MM.1S (cell line): ENCODE data around the gene FYTTD1.
A peak's percentile ranks its signal among the peaks of the same experiment; 100 is the strongest.

Source experiments
- DNase-seq: peaks from one replicate; pipeline ENCODE4 v3.0.0-alpha.2; 2015
- H2AFZ ChIP-seq: fragments of 300-600 bp; sonication (generic); 2 replicates; pipeline ENCODE4 v1.6.0; 2016; ENCODE audit warnings: antibody characterized with exemption, low read length
- H3F3A ChIP-seq: fragments of 300-600 bp; sonication (generic); 2 replicates; pipeline ENCODE4 v1.6.1; 2016; ENCODE audit warnings: mild to moderate bottlenecking, antibody characterized with exemption, low read length, moderate library complexity, mixed read lengths; ENCODE audit not compliant: insufficient read depth
- H3K27ac ChIP-seq: fragments of 300-600 bp; sonication (generic); 2 replicates; pipeline ENCODE4 v1.5.1; 2016; ENCODE audit warnings: mild to moderate bottlenecking, low read length
- H3K27me3 ChIP-seq: fragments of 300-600 bp; sonication (generic); replicated peaks from 2 replicates; pipeline ENCODE4 v1.6.0; 2016; ENCODE audit warnings: low read length; ENCODE audit not compliant: insufficient read depth
- H3K36me3 ChIP-seq: fragments of 300-600 bp; sonication (generic); replicated peaks from 2 replicates; pipeline ENCODE4 v1.6.1; 2016; ENCODE audit warnings: mild to moderate bottlenecking, low read length, mixed read lengths; ENCODE audit not compliant: insufficient read depth
- H3K4me1 ChIP-seq: fragments of 300-600 bp; sonication (generic); 2 replicates; pipeline ENCODE4 v1.6.1; 2016; ENCODE audit warnings: low read length, mixed read lengths
- H3K4me2 ChIP-seq: fragments of 300-600 bp; sonication (generic); 2 replicates; pipeline ENCODE4 v1.6.0; 2016; ENCODE audit warnings: low read depth, low read length
- H3K4me3 ChIP-seq: fragments of 300-600 bp; sonication (generic); 2 replicates; pipeline ENCODE4 v1.5.1; 2016; ENCODE audit warnings: low read length, mixed read lengths
- H3K79me2 ChIP-seq: fragments of 300-600 bp; sonication (generic); 2 replicates; pipeline ENCODE4 v1.6.1; 2016; ENCODE audit warnings: mixed run types, low read length, mixed read lengths
- H3K9ac ChIP-seq: fragments of 300-600 bp; sonication (generic); 2 replicates; pipeline ENCODE4 v1.6.1; 2016; ENCODE audit warnings: low read length, mixed read lengths
- H3K9me2 ChIP-seq: fragments of 300-600 bp; sonication (generic); replicated peaks from 2 replicates; pipeline ENCODE4 v1.6.1; 2016; ENCODE audit warnings: mild to moderate bottlenecking, low read length, mixed read lengths; ENCODE audit not compliant: insufficient read depth
- H3K9me3 ChIP-seq: fragments of 300-600 bp; sonication (generic); replicated peaks from 2 replicates; pipeline ENCODE4 v1.6.1; 2016; ENCODE audit warnings: mild to moderate bottlenecking, low read length, mixed read lengths; ENCODE audit not compliant: insufficient read depth
- H4K20me1 ChIP-seq: fragments of 300-600 bp; sonication (generic); 2 replicates; pipeline ENCODE4 v1.6.1; 2016; ENCODE audit warnings: mild to moderate bottlenecking, low read length, moderate library complexity, mixed read lengths; ENCODE audit not compliant: insufficient read depth
- CTCF ChIP-seq: fragments of 300-600 bp; sonication (generic); IDR thresholded peaks from 2 replicates; pipeline ENCODE4 v1.5.1; 2016; ENCODE audit warnings: antibody characterized with exemption, low read length, mixed read lengths
- EZH2 ChIP-seq: fragments of 300-600 bp; sonication (generic); optimal IDR thresholded peaks from 2 replicates; pipeline ENCODE3; 2017; ENCODE audit warnings: low read depth, mild to moderate bottlenecking, antibody characterized with exemption, low read length, mixed read lengths
- EZH2phosphoT487 ChIP-seq: fragments of 300-600 bp; sonication (generic); IDR thresholded peaks from 2 replicates; pipeline ENCODE4 v1.6.1; 2018; ENCODE audit warnings: antibody characterized with exemption, low read length

FYTTD1 gene

GRCh38 chr3:197734667-197735318, 14.9 kb upstream of the FYTTD1 start:
- no peaks in the 10 kb centered on the region for H3K9me3 ChIP-seq
- H3F3A ChIP-seq: peaks cover 37% of the 10 kb centered on the region
- peak overlapping the region; percentile 85 for H3K4me2 ChIP-seq
- peaks cover 50% of the 10 kb centered on the region for H3K79me2 ChIP-seq
- peak overlapping the region; percentile 48 for H3K4me3 ChIP-seq
- peaks cover 3% of the 10 kb centered on the region; the same call in 1 of the 2 replicates for H4K20me1 ChIP-seq
- peak overlapping the region; percentile 95 for H3K27ac ChIP-seq
- H3K9me2 ChIP-seq: no peaks in the 10 kb centered on the region
- H3K36me3 ChIP-seq: peaks cover 3% of the 10 kb centered on the region; the same call in 1 of the 2 replicates
- no peaks in the 10 kb centered on the region for H3K27me3 ChIP-seq
- H3K4me1 ChIP-seq: peaks cover 47% of the 10 kb centered on the region
- peak overlapping the region; percentile 100 for H3K9ac ChIP-seq
- DNase-seq: peak; percentile 93
- TF ChIP-seq CTCF (no peak), EZH2phosphoT487 (no peak), EZH2 (no peak)
- no peak overlapping the region for H2AFZ ChIP-seq

GRCh38 chr3:197736010-197736490, 13.6 kb upstream of the FYTTD1 start:
- peak overlapping the region; percentile 100 for H3K9ac ChIP-seq
- DNase-seq: peak; percentile 57

DNA sequence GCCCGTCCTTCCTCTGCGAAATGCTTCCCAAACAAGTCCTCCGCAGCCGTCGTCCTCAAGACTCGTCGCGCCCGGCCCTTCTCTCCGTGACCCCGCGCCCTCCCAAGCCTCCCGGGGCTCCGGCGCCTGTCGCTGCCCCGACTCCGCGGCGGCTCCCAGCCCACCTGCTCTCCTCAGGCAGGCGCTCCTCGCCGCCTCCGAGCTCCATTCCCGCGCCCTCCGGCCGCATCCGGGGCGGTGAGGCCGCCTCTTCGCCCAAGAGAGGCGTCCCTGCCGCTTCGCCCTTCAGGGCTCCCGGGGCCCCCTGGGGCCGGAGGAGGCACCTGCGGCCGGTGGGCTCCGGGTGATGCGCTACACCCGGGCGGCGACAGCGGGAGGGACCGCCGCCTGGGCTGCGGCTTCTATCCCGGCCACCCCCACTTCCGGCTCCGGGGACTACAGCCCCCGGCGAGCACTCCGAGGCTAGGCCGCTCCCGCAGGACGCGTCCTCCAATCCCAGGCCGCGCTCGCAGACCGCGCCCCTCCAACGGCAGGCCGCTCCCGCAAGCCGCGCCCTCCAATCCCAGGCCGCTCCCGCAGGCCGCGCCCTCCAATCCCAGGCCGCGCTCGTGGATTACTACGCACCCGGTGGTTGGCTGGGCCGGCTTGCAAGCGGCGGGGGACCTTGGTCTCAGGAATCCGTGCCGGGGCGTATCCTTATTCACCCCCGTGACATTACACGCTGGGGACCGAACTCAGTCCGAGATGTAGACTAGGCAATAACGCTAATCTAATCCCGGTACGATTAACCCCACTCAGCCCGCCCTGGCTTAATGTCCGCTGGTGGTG, 13.0 kb upstream of the FYTTD1 start, which contains the start of gene RUBCN:
TSS of gene RUBCN (minus strand) at position 414 of the 828 bp plus-strand sequence. CDS start at position 229, 185 bp downstream.
- Histone ChIP-seq H3K9ac (peak within 1 kb of the TSS; percentile 100), H3K27ac (peak within 1 kb of the TSS; percentile 95), H3F3A (peaks cover 35% of the 10 kb centered on the region), H3K9me3 (no peaks in the 10 kb centered on the region), H3K79me2 (peaks cover 41% of the 10 kb centered on the region), H3K27me3 (no peaks in the 10 kb centered on the region), H3K4me3 (peak within 1 kb of the TSS; percentile 94), H3K4me2 (peak within 1 kb of the TSS; percentile 92), H4K20me1 (peaks cover 3% of the 10 kb centered on the region; the same call in 1 of the 2 replicates), H3K4me1 (peaks cover 40% of the 10 kb centered on the region), H3K36me3 (peaks cover 3% of the 10 kb centered on the region; the same call in 1 of the 2 replicates), H2AFZ (peak within 1 kb of the TSS; percentile 92), H3K9me2 (no peaks in the 10 kb centered on the region)
- peak; percentile 99 for DNase-seq
- TF ChIP-seq EZH2phosphoT487: no peak
- TF ChIP-seq EZH2: no peak
- no peak for TF ChIP-seq CTCF

More at GRCh38 chr3:197736010-197736490, 13.6 kb upstream of the FYTTD1 start:
- H2AFZ ChIP-seq: peak overlapping the region; percentile 40; the same call in 1 of the 2 replicates
- H3K27me3 ChIP-seq: no peaks in the 10 kb centered on the region
- H3K27ac ChIP-seq: peak overlapping the region; percentile 95
- peaks cover 3% of the 10 kb centered on the region; the same call in 1 of the 2 replicates for H3K36me3 ChIP-seq
- peak overlapping the region; percentile 85 for H3K4me2 ChIP-seq
- H3K9me3 ChIP-seq: no peaks in the 10 kb centered on the region
- H3K79me2 ChIP-seq: peaks cover 43% of the 10 kb centered on the region
- peak overlapping the region; percentile 94 for H3K4me3 ChIP-seq
- H3K9me2 ChIP-seq: no peaks in the 10 kb centered on the region
- H3K4me1 ChIP-seq: peaks cover 40% of the 10 kb centered on the region
- peaks cover 35% of the 10 kb centered on the region for H3F3A ChIP-seq
- TF ChIP-seq CTCF (no peak), EZH2 (no peak), EZH2phosphoT487 (no peak)
- H4K20me1 ChIP-seq: peaks cover 3% of the 10 kb centered on the region; the same call in 1 of the 2 replicates
